GF-D8 (cell line): Measurements from ENCODE around the gene CACYBP.
"Not testable (repeated sequence)": the region's sequence is repeated elsewhere in the genome, so short reads cannot be mapped to it uniquely, and the experiment has no call there.

ENCODE experiments used
- DNase-seq: peaks from one replicate; lab custom pipeline; 2025; lab: John Stamatoyannopoulos, UW

CACYBP gene

DNA sequence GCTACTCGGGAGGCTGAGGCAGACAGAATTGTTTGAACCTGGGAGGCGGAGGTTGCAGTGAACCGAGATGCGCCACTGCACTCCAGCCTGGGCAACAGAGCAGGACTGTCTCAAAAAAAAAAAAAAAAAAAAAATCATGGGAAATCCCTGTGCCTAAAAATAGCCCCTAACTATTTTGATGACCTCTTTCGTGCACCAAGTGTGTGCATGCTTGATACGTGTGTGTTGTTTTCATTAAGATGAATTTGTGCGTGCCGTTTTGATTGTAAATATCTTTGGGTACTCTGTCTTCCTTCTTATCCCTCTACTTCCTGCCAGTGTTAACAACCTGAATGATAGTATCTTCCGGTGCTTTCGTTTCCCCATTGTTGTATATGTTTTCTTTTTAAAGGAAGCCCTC, 9.8 kb downstream of the CACYBP start:
- no peak for DNase-seq

DNA sequence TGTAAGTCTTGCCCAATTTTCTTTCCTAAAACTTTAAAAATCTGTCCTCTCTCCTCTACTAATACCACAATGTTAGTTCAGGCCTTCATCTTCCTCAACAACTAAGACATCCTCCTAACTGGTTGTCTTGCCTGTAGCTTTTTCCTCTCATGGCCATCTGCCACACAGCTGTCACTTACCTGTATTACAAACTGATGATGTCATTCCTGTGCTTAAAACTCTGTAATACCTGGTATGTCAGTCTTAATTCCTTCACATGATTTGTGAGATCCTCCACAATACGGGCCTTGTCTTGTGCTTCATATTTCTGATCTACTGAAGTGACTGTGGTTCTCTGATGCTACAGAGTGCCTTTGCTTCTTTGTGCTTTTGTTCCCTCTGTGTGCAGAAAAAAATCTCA, 13.7 kb downstream of the CACYBP start:
- no peak for DNase-seq

- DNase-seq, result no peak
Measured at GRCh38 chr1:175015243-175015642, 15.5 kb downstream of the CACYBP start.

DNA sequence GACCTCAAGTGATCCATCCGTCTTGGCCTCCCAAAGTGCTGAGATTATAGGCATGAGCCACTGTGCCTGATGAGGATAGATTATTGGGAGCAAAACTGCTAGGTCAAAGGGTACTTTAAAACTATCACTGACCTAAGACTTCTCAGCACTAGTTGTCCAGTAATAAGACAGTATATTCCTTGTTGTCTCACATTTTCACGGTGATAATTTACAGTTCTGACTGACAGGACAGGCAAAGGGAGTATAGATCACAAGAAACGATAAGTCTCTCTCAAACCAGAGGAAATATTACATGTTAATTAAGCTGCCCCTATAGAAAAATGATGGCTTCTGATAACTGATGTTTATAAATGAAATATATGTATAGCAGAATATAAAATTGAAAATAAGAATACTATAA, 19.8 kb downstream of the CACYBP start:
- DNase-seq, result no peak

GRCh38 chr1:175023043-175023921, 23.5 kb downstream of the CACYBP start, which contains the start of gene MRPS14:
Gene MRPS14, minus strand, starts transcription at chr1:175023425. Its CDS starts 17 bp downstream, at chr1:175023408.
- DNase-seq, result peak; percentile 91

DNA sequence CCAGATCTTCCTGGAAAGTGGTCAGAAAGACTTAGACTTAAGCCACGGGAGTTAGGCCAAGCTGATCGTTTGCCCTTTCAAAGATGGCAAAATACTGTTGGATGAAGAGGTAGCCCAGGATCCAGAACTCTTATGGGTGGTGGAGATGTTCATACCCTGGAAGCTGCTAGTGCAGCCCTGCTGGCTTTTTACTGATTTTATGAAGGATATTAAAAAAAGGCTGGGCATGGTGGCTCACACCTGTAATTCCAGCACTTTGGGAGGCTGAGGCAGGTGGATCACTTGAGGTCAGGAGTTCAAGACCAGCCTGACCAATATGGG, 24.1 kb downstream of the CACYBP start:
- not testable (repeated sequence) for DNase-seq

- DNase-seq, result no peak
Measured at GRCh38 chr1:175024773-175025172, 25.0 kb downstream of the CACYBP start.

GRCh38 chr1:175033953-175034352, 34.2 kb downstream of the CACYBP start:
- no peak for DNase-seq

DNA sequence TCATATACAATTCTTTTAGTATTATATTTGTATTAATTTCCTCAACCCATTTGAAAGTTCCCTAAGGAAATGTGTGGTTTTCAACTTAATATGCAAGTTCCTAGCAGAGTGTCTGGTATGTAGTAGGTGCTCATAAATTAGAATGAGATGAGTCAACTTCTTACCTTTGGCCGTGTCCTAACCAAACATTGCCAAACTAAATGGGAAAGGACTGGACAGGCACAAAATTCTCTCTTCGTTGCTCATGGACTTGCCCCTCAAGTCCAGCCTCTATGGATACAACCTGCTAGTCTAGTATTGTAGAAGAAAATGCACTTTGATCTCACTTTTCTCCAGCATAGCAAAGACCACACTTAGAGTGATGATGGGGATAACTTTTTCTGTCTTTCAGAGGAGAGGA, 35.0 kb downstream of the CACYBP start:
- no peak for DNase-seq

GRCh38 chr1:175035865-175036264, 36.1 kb downstream of the CACYBP start:
- DNase-seq, result no peak

DNA sequence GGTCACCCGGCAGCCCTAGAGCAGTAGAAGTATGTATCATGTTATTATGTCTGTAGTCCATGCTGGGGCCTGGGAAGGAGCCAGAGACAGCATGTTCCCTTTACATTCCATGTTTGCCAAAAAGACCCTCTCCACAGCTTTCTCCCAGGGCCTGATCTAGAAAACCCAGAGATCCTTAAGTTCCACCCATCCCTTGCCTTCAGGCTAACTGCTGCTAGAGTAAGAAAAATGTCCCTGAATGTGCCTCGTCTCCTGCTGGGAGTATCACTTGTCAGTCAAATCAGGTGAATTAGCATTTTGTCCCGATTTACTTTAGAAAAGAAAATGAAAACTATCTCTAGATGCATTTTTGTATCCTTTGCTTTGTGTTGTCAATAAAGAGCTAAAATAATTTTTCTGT, 36.7 kb downstream of the CACYBP start:
- DNase-seq, result no peak

GRCh38 chr1:175037416-175037815, 37.7 kb downstream of the CACYBP start:
- no peak for DNase-seq

DNA sequence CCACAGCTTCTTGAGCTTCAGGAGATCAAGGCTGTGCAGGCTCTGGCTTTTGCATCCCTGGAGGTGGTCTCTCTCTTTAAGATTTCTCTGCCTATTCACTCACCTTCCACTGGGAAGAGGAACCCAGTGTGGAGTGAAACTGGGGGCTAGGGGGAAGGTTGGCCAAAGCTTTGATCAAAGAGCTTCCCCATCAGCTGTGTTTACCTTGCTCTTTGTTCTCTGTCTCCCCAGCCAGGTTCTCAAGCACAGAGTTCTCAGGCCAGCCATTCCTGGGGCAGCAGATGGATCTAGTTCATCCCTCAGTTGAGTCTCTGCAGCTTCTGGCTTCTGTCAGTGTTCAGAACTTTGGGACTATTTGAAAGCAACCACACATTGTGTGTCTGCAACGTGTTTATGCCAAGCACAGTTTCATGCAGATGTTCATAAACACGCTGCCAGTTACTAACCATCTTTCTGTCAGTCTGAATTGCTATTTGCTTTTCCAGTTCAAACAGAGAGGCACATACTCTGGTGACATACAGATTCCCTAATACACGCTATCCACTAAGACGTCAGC, 40.7 kb downstream of the CACYBP start:
- DNase-seq, result no peak

- no peak for DNase-seq
Measured at GRCh38 chr1:175042650-175043049, 42.9 kb downstream of the CACYBP start.

GRCh38 chr1:175043824-175044223, 44.1 kb downstream of the CACYBP start:
- no peak for DNase-seq

DNA sequence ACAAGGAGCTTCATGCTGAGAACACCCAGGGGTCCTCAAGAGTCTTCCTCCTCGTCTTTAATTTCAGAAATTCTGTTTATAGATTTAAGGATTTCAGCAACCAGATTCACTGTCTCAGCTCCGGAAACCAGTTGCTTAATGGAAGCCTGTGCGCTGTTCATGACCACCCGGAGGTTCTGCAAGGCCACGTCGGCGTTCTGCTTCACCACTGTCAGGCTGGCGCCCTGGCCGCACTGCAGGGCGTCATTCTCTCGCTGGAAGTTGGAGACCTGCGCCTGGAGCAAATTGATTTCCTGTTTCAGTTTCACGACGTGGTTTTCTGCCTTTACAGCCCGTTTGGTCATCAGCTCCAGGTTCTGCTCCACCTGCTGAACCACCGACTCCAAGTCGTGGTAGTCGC, 44.8 kb downstream of the CACYBP start:
- not testable (repeated sequence) for DNase-seq

- no peak for DNase-seq
Measured at GRCh38 chr1:175045097-175045496, 45.4 kb downstream of the CACYBP start.

GRCh38 chr1:175045519-175045918, 45.8 kb downstream of the CACYBP start:
- DNase-seq, result no peak

DNA sequence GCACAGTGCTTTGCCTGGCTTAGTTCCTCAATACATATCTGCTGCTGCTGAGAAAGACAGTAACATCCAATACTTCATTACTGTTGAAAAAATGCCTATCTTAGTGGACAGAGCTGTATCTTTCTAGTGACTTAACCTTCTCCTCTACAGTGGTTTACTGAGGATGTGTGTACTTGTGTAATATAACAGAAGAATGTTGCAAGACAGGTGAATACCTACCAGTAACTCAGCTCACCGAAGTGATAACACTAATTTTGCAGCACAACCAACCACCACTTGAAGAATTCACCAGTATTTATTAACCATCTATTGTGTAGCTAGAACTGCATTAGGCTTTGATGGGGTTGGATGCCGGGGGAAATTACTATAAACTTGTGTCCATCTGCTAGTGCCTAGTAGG, 51.2 kb downstream of the CACYBP start:
- DNase-seq, result no peak

DNA sequence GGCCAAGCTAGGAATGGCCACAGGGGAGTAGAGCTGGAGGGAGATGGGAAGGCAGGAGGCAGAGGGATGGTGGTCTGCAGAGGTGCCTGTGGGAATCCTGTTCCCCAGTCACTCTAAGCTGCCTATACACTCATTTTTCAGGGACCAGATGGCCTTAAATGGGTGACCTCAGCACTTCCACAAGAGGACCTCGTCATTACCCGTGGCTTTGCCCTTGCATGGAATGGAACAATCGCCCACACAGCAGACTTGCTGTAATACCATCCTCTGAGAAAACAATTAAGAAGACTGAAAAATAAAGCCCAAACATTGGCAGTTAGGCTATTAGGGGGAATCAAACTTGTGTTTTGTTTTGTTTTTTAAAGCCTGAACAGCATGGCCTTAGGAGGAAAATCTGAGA, 55.0 kb downstream of the CACYBP start:
- no peak for DNase-seq
